Natural killer cell (primary cell): Measurements from ENCODE around the gene ARFGEF2. TPM values are rescaled to one million over a fixed set of nuclear protein-coding genes. Genes with fewer than 3 reads are reported as not detected.

ENCODE experiments used
- ATAC-seq, 3 donors: fragments of 150-1000 bp in 2 of 3; fragments of 200-7000 bp in 1 of 3; cut with Tn5 transposase; 1 replicate in 1 of 3; 2 replicates in 2 of 3; pipeline ENCODE4 v1.10.0; 2021; ENCODE audit warnings: mild to moderate bottlenecking in 2 of 3, moderate library complexity in 2 of 3
- DNase-seq, 2 donors: peaks; one replicate each; pipeline versions ENCODE4 v3.0.0 to v3.0.0-alpha.2; 2013 to 2021; ENCODE audit warnings: mixed read lengths in 1 of 2
- H3K27ac ChIP-seq: one replicate; pipeline ENCODE4 v1.5.1; 2013; ENCODE audit warnings: mild to moderate bottlenecking, low read length
- H3K27me3 ChIP-seq: one replicate; pipeline ENCODE4 v1.6.1; 2013; ENCODE audit warnings: low read length; ENCODE audit not compliant: control insufficient read depth, insufficient read depth
- H3K36me3 ChIP-seq: one replicate; pipeline ENCODE4 v1.6.1; 2013; ENCODE audit warnings: low read length; ENCODE audit not compliant: control insufficient read depth, insufficient read depth
- H3K4me1 ChIP-seq: one replicate; pipeline ENCODE4 v1.6.1; 2013; ENCODE audit warnings: low read length; ENCODE audit not compliant: control insufficient read depth, insufficient read depth
- H3K4me3 ChIP-seq: one replicate; pipeline ENCODE4 v1.5.1; 2013; ENCODE audit warnings: low read length
- H3K9me3 ChIP-seq: one replicate; pipeline ENCODE4 v1.6.1; 2013; ENCODE audit warnings: low read length; ENCODE audit not compliant: control insufficient read depth, insufficient read depth
- H3K27ac Mint-ChIP-seq, 2 donors: one replicate each; pipeline ENCODE4 v1.8.0; 2022; ENCODE audit warnings: mild to moderate bottlenecking in 2 of 2, mixed read lengths in 2 of 2, moderate library complexity in 1 of 2
- H3K27me3 Mint-ChIP-seq, 2 donors: one replicate each; pipeline ENCODE4 v1.8.0; 2022; ENCODE audit warnings: low read depth in 2 of 2, mixed read lengths in 2 of 2
- H3K36me3 Mint-ChIP-seq: one replicate; pipeline ENCODE4 v1.8.0; 2022; ENCODE audit warnings: mixed read lengths
- H3K4me1 Mint-ChIP-seq, 2 donors: one replicate each; pipeline ENCODE4 v1.8.0; 2022; ENCODE audit warnings: mixed read lengths in 2 of 2
- H3K4me3 Mint-ChIP-seq: one replicate; pipeline ENCODE4 v1.8.0; 2022; ENCODE audit warnings: mild to moderate bottlenecking, moderate library complexity, mixed read lengths
- H3K9me3 Mint-ChIP-seq, 2 donors: one replicate each; pipeline ENCODE4 v1.8.0; 2022; ENCODE audit warnings: mixed read lengths in 2 of 2
- CTCF ChIP-seq: fragments of 200-600 bp; IDR thresholded peaks from one replicate; pipeline ENCODE4 v1.8.0; 2022; ENCODE audit warnings: antibody characterized with exemption
- WGBS: methylation state at CpG from one replicate; pipeline ENCODE4 v1.1.7; 2013; ENCODE audit warnings: missing lambda C conversion rate; ENCODE audit not compliant: insufficient coverage; 5-methylcytosine and 5-hydroxymethylcytosine counted together
- intact Hi-C: fragments of 100-400 bp; cut with micrococcal nuclease; formaldehyde crosslinking; loops from one replicate; pipeline ENCODE4 v1.14.2; 2022
- total RNA-seq, 4 donors: library from RNA; stranded (reverse); fragments of 120-200 nt in 1 of 4; gene quantifications; one replicate each; pipeline versions ENCODE4 v1.2.3 to v1.2.4, GENCODE V29; 2013 to 2022

Gene ARFGEF2
- total RNA-seq, 3 donors from 2014 or later (not counting 1 experiment from before 2014, with no cell fraction given), result 22.7 to 26.9 (median 26.9) TPM

DNA sequence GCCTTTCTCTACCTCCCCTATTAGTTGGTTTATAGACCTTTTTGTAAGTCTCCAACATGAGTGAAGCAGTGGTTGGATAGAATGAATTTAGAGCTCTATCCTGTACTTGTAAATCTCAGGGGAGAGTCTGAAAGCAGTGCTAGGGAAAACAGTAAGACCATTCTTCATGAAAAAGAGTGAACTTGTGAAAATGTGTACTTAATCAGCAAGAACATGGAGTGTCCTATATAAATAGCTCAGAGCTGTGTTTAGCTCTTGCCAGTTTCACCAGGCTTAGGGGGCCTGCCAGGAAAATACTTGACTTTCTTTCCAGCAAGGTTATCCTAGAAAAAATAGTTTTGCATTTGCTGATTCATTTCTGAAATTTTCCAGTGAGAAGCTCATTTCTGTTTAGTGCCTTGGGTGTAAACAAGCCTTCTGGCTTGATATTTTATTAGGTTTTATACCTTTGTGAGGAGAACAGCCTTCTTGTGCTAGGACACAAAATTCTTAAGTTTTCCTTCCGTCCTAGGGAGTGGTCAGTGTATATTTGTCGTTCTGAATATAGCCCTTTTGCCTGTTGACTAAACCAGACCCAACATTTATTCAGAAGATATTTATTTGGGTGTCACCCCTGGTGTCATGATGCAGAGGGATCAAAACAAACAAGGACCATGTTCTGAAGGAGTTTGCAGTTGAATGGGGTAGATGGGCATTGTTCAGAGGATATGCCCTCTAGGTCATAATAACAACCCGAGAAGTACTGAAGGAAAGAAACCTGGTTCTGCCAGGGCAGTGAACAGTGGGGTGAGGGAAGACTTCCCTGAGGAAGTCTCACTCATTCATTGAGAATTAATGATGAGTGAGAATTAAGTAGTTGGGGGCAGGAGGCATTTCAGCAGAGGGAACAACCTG is 7.6 kb downstream of the ARFGEF2 start:
- Histone ChIP-seq H3K4me1 (no peaks in the 10 kb centered on the region), H3K27me3 (no peaks in the 10 kb centered on the region), H3K36me3 (no peaks in the 10 kb centered on the region), H3K4me3 (no peak overlapping the region), H3K9me3 (no peaks in the 10 kb centered on the region), H3K27ac (no peak overlapping the region)
- Mint-ChIP-seq H3K9me3 (no peaks in the 10 kb centered on the region), H3K27ac (no peak overlapping the region), H3K36me3 (no peaks in the 10 kb centered on the region), H3K27me3 (no peaks in the 10 kb centered on the region), H3K4me3 (no peak overlapping the region), H3K4me1 (peaks cover 7 to 26% of the 10 kb centered on the region in 2 donors)
- ATAC-seq (no peak), DNase-seq (no peak)
- intact Hi-C loops, result no loop called here
- WGBS, result 100% methylated on average over 2 of the region's 3 CpGs
- TF ChIP-seq CTCF, result no peak

DNA sequence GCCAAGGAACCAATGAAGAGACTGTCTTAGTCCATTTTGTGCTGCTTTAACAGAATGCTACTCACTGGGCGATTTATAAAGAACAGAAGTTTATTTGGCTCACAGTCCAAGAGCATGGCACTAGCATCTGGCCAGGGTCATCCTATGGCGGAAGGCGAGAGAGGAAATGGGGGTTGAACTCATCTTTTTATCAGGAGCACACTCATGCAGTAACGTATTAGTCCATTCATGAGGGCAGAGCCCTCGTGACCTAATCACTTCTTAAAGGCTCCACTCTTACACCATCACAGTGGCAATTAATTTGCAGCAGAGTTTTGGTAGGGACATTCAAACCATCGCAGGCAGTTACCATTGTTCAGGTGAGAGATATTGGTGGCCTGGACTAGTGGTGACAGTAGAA is 8.5 kb downstream of the ARFGEF2 start:
- no peaks in the 10 kb centered on the region for H3K9me3 Mint-ChIP-seq
- no peak overlapping the region for H3K27ac ChIP-seq
- peak in 1 of 3 donors; percentile 53 for ATAC-seq
- no peaks in the 10 kb centered on the region for H3K9me3 ChIP-seq
- no peak for DNase-seq
- 93% methylated on average over 6 of the region's 6 CpGs for WGBS
- H3K36me3 Mint-ChIP-seq, result no peaks in the 10 kb centered on the region
- no peaks in the 10 kb centered on the region for H3K27me3 ChIP-seq
- no peak overlapping the region for H3K27ac Mint-ChIP-seq
- H3K36me3 ChIP-seq, result no peaks in the 10 kb centered on the region
- intact Hi-C loops, result no loop called here
- no peak overlapping the region for H3K4me3 Mint-ChIP-seq
- H3K27me3 Mint-ChIP-seq, result no peaks in the 10 kb centered on the region
- TF ChIP-seq CTCF, result no peak
- H3K4me1 ChIP-seq, result no peaks in the 10 kb centered on the region
- H3K4me1 Mint-ChIP-seq, result peaks cover 16 to 26% of the 10 kb centered on the region in 2 donors
- H3K4me3 ChIP-seq, result no peak overlapping the region

GRCh38 chr20:48930878-48931277 is 9.4 kb downstream of the ARFGEF2 start:
- ATAC-seq, result no peak
- 85% methylated on average over 7 of the region's 7 CpGs for WGBS

More at GRCh38 chr20:48930878-48931277, 9.4 kb downstream of the ARFGEF2 start:
- no peak overlapping the region for H3K27ac Mint-ChIP-seq
- Histone ChIP-seq H3K27ac (no peak overlapping the region), H3K4me1 (no peaks in the 10 kb centered on the region), H3K27me3 (no peaks in the 10 kb centered on the region), H3K4me3 (no peak overlapping the region), H3K9me3 (no peaks in the 10 kb centered on the region), H3K36me3 (no peaks in the 10 kb centered on the region)
- H3K27me3 Mint-ChIP-seq, result no peaks in the 10 kb centered on the region
- H3K9me3 Mint-ChIP-seq, result no peaks in the 10 kb centered on the region
- no peaks in the 10 kb centered on the region for H3K36me3 Mint-ChIP-seq
- H3K4me3 Mint-ChIP-seq, result no peak overlapping the region
- peaks cover 17 to 26% of the 10 kb centered on the region in 2 donors for H3K4me1 Mint-ChIP-seq
- DNase-seq, result no peak
- TF ChIP-seq CTCF, result no peak
- intact Hi-C loops, result no loop called here
